Stimulated activated naive CD4-positive, alpha-beta T cell (primary cell): ENCODE measurements around the gene ITPKB.

Experiments
- DNase-seq, 6 experiments: peaks; one replicate each; lab custom pipeline; 2025; lab: John Stamatoyannopoulos, UW

The ITPKB gene

DNA sequence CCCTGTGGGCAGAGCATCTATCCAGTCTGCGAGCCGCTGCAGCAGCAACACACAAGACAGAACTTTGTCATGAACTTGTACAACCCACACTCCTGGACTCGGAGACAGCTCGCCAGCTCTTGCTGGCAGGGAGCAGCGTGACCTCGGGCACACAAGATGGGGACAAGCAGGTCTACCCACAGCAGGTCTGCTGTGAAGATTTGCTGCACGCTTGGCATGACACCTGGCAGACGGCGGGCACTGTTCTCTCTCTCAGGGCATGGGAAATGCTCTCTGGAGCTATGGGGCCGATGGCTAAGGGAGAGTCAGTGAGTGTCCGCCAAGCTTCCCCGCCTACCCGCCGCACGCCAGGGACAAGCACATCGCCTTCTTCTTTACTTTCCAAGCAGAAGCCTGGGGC is 100.5 kb downstream of the ITPKB start:
- no peak for DNase-seq

GRCh38 chr1:226638001-226638601 is 101.0 kb downstream of the ITPKB start:
- DNase-seq: no peak

DNA sequence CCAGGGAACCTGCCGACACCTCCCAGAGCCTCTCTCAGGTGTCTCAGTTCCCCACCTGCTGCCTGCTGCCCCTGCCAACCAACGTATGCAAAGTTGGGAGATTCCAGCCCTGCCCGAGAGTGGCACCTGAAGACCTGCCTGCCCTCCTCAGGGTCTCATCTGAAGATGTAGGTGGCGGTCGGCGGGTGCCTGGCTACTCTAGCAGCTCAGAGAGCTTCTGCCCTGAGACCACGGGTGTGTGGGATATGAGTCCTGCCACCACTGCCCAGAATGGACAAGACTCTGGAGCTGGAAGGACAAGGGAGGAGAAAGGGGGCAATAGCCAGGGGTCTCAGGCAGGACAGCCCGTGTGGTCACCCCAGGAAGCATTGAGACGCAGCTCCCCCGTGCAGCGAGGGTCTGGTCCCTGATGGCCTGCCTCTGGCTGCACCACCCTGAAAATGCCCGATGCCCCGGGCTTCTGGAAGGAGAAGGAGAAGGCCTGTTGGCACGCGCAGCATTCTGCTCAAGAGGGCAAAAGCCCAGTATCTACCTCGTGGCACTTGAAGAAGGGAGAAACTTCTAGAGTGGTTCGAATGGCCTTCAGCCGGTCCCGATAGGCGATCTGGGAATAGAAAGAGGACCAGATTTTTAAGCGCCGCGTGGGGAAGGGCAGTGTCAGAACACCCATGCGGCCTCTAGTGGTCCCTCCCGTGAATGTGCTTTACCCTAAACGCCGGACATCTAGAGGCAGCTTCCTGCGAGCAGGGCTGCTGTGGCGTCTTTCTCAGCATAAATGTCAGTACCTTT is 101.7 kb downstream of the ITPKB start:
- no peak for DNase-seq

- DNase-seq: no peak
Observed at GRCh38 chr1:226636847-226637096, 102.3 kb downstream of the ITPKB start.

DNA sequence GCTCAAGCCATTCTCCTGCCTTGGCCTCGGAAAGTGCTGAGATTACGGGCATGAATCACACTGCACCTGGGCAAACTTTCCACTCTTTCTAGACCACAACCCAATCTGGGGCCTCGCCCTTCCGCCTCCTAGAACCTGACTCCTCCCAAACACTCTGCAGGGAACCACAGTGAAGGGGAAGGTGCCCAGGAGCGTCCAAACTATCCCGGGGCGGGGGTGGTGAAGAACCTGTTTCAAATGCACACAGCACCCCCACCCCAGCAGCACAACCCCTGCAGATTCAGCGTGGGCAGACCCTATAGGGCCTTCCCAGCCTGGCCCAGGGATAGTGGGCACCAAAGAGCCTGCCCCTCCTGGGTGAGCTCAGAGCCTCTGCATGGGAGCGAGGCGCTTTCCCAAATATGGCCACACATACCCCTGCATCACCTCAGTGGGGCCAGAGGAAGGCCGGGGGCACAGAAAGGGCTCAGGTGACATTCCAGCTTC is 103.6 kb downstream of the ITPKB start:
- peak in 4 of 6 experiments; percentile 26 to 37 (median 33) for DNase-seq

DNA sequence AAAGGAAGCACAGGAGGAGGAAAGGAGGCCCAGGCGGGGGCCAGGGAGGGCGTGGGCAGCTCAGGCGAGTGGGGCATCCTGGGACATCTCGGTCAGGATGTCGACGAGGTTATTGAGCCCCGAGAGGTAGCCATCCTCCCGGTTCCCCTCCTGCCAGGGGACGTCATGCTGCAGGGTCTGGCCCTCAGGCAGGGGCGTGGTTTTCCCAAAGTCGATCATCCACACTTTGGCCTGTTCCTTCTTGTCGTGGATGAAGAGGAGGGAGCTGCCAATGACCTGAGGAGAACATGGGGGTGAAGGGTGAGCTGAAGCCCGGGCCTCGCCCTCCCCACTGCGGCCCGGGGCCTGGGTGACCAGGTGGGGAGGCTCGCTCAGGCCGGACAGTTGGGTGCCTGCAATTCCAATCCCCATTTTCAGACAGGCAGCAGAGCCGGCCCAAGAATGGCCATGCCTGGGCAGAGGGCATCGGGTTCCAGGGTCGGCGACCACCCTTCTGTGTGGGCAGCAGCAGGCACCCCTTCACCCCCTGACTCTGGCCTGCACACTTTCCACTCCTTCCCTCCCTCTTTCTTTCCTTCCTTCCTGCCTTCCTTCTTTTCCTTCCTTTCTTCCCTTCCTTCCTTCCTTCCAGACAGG is 104.4 kb downstream of the ITPKB start:
- no peak for DNase-seq

DNA sequence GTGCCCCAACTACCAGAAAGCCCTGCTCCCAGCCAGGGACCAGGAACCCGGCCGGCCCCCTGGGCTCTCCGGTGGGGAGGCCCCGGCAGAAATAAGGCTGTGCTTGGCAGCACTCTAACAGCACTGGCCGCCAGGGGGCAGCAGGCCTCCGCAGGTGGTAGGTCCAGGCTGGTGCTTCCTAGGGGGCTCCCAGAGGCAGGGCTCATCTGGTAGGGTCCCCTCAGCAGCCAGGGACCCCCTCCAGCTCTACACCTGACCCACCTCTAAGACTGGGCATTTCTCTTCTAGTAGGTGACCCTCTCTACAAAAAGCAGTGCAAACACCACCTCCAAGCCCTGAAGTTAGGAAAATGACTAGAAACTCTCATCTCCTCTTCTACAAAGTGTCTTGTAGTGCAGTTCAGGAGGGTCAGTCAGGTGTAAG is 104.9 kb downstream of the ITPKB start:
- peak; percentile 56 to 87 (median 75) for DNase-seq

GRCh38 chr1:226633541-226634165 is 105.4 kb downstream of the ITPKB start:
- DNase-seq: no peak

DNA sequence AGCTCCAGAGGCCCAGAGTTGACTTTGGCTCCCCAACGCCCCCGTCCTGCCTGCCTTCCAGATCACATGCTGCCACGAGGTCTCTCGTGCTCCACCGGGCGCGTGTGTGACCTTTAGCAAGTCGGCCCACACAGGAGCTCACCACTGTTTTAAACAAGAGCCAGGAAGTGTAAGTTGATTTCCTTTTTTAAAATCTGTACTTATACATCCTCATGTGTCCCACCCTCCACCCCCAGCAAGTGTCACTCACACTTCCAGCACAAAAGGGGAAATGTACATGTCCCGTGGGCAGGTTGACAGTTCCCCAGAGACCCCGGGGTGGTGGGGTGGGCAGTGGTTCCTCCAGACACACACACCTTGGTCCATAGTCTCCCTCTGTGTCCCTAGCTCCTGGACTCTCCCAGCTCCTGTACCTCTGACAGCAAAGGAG is 106.1 kb downstream of the ITPKB start:
- DNase-seq: no peak

DNA sequence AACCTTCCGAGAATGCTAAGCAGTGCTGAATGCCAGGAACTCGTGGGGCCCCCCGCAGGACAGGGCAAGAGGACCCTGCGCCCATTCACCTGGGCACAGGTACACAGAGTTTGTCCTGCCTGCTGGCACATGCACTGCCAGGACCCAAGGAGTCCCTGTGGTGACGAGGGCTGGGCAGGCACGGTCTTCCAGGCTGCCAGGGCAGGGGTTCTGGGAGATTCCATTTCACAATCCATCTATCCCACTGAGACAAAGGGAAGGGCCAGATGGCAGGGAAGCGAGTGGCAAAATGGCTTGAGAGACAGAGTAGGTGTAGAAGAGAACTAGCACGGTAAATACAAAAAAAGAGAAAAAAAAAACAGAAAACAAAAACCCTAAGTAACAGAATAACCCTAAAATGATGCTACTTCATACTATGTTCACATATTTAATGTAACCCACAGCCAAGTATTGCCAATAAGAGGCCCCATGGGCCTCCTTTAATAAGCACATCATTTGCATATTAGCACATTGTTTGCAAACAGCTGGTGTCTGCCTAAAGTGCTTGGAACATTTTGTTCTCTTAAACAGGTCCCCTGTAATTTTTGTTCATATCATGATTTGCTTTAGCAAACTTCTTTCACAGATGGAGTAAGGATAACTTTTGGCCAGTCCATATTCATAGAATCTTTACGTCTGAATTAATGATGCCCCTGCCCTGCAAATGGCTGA is 106.8 kb downstream of the ITPKB start:
- no peak for DNase-seq

GRCh38 chr1:226631229-226632000 is 107.7 kb downstream of the ITPKB start:
- DNase-seq: no peak

GRCh38 chr1:226630592-226630991 is 108.5 kb downstream of the ITPKB start:
- DNase-seq: no peak

GRCh38 chr1:226629896-226630550 is 109.1 kb downstream of the ITPKB start:
- no peak for DNase-seq

DNA sequence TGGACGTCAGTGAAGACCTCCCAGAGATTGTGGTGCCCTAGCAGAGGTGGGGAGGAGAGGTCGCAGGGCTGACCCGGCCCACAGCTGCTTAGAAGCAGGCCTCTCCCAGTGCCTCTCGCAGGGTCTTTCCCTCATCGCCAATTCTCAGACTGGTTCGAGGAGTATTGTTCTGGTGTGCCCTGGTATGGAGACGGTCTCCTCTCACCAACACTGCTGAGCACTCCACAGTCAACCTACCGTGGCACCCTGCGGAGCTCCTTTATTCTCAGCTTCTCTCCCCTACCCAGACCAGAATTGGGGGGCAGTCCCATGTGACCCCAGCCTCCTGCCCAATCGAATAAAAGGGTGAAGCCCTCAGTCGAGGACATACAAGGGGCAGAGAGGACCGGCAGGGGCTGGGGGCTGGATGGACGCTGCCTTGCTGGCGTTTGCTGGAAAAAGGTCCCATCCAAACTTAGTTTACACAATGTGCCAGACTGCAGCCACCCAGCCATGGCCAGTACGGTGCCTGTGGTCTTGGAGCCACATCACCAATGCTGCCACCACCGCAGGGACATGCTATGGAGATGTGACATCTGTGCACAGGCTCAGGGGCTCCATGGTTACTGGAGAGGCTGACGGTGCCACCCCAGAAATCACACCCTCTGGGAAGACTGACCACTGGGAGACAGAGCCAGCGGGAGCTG is 109.7 kb downstream of the ITPKB start:
- no peak for DNase-seq

DNA sequence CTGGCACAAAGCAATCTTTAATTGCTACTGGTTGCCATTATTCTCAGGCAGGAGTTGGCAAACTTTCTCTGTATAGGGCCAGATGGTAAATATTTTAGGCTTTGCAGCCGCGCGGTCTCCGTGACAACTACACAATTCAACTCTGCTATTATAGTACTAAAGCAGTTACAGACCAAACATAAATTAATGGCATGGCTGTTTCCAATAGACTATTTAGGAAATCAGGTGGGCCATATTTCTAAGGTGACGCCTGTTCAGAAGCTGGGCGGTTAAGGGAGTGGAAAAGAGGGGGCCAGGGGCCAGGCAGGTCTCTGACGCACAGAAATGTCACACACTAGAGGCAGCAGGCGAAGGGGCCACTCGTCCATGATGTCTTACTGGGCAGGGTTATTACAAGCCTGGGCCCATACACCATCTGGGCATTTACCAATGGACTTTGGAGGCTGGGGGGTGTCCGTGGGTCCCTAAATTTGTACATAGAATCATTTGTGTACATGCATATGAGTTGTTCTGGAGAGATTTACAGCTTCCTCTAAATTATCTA is 110.4 kb downstream of the ITPKB start:
- no peak for DNase-seq

DNA sequence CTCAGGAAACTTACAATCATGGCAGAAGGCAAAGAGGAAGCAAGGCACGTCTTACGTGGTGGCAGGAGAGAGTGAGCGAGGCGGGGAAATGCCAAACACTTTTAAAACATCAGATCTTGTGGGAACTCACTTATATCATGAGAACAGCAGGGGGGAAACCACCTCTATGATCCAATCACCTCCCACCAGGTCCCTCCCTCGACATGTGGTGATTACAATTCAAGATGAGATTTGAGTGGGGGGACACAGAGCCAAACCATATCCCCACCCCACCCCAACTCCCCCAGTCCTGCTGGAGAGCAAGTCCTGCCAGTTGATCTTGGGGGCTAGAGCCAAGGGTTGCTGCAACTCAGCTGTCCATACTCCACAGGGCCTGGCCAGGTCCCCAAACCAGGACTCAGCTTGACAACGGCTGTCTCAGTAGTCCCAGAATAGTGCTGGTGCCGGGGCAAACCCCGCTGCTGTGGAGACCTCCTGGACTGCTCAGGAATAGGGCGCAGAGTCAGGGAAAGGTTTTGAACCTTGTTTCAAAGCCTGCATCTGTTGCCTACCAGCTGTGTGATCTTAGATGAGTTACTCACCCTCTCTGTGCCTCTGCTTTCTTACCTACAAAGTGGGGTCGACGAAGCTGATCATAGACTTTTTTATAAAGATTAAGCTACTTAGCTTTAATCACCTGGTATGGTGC is 111.0 kb downstream of the ITPKB start:
- DNase-seq: no peak

GRCh38 chr1:226627050-226627755 is 111.9 kb downstream of the ITPKB start:
- no peak for DNase-seq

- peak; percentile 39 to 80 (median 70) for DNase-seq
Observed at GRCh38 chr1:226626577-226626956, 112.5 kb downstream of the ITPKB start.
